ENCODE data around the gene ADGRB2. TPM values are rescaled to one million over a fixed set of nuclear protein-coding genes. Genes with fewer than 3 reads are reported as not detected.

ADGRB2 gene
- total RNA-seq, 2 experiments from 2014 or later, result 1.6 to 1.7 TPM

DNA sequence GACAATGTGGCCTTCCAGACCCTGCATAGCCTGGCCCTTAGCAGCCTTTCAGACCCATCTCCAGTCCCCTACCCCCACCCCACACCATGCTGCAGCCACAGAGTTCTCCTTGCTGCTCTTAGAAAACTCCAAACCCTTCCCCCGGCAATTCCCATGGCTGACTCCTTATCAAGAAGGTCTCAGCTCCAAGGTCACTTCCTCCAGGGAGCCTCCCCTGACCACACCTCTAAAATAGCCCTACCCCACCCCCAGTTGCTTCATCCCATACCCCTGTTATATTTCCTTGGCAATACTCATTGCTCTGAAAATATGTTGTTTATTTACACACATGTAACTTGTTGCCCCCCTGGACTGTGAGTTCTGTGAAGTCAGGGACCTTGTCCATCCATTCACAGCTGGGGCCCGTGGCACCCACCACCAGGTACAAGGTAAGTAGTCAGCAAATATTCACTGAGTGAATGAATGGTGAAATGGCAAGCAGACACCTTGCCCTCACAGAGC lies 4.3 kb upstream of the ADGRB2 start:
- H3K36me3 Mint-ChIP-seq, result no peaks in the 10 kb centered on the region
- CTCF ChIA-PET, result interaction anchor here (0.6 to 2.5 kb wide), 4 partner anchors 21 to 48 kb away, joined by 3 to 17 read pairs (median 6); no protein-coding TSS in a partner anchor
- intact Hi-C loops (cut with micrococcal nuclease), result no loop called here
- H3K27me3 Mint-ChIP-seq, result peaks cover 13% of the 10 kb centered on the region
- POLR2A ChIA-PET, result interaction anchor here (1.3 kb wide), 1 partner anchor 20 kb away, joined by 5 read pairs; no protein-coding TSS in a partner anchor
- no peaks in the 10 kb centered on the region for H3K9me3 Mint-ChIP-seq
- no peak overlapping the region for H3K4me3 Mint-ChIP-seq
- peak overlapping the region; percentile 69 for H3K27ac Mint-ChIP-seq
- DNase-seq, result no peak
- H3K4me1 Mint-ChIP-seq (ENCODE audit: low read depth), result peaks cover 47% of the 10 kb centered on the region

DNA sequence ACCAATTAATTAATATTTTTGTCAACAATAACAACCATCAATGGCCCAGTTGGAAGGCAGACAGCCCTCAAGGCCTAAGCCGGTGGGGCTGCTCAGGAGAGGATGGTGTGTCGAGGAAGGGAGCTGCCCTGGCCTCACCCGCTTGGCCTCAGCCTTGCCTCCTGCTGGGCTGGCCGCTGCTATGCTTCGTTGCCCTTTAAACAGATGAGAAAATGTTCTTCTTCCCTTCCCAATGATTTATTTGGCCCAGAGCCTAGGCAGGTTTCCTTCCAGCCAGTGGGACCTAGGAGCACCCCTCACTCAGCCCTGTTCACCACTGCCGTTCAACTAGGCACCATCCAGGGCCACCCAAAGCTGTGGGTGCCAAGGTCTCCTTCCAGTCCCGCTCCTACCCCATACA lies 3.1 kb upstream of the ADGRB2 start:
- no peak overlapping the region for H3K27ac Mint-ChIP-seq
- no peak overlapping the region for H3K4me3 Mint-ChIP-seq
- no peak for DNase-seq
- peaks cover 10% of the 10 kb centered on the region for H3K27me3 Mint-ChIP-seq
- CTCF ChIA-PET, result interaction anchor here (2.5 kb wide), 1 partner anchor 22 kb away, joined by 17 read pairs; no protein-coding TSS in a partner anchor
- intact Hi-C loops (cut with micrococcal nuclease), result no loop called here
- no peaks in the 10 kb centered on the region for H3K9me3 Mint-ChIP-seq
- H3K36me3 Mint-ChIP-seq, result no peaks in the 10 kb centered on the region
- POLR2A ChIA-PET, result interaction anchor here (1.4 kb wide), 1 partner anchor 16 kb away, joined by 3 read pairs; no protein-coding TSS in a partner anchor
- peaks cover 43% of the 10 kb centered on the region for H3K4me1 Mint-ChIP-seq (ENCODE audit: low read depth)

DNA sequence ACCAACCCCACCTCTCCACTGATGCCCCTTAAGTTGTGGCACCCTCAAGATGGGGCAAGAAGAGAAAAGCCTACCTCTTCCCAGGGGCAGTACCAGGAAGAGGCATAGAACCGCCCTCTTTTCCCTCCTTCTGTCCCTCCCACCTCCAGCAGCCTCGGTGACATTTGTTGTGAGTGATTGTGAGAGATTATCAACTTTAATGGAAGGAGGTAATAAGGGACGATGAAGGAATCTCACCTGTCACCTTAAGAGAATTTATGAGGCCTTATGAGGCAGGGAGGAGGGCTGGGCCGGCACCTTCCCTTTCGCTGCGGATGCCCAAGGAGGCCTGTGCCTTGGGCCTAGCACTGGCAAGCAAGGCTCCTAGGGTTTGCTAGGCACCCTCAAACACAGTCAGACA lies 1.4 kb upstream of the ADGRB2 start:
- peaks cover 38% of the 10 kb centered on the region for H3K4me1 Mint-ChIP-seq (ENCODE audit: low read depth)
- CTCF ChIA-PET, result interaction anchor here (2.4 kb wide), 1 partner anchor 24 kb away, joined by 10 read pairs; no protein-coding TSS in a partner anchor
- H3K36me3 Mint-ChIP-seq, result no peaks in the 10 kb centered on the region
- intact Hi-C loops (cut with micrococcal nuclease), result no loop called here
- H3K27me3 Mint-ChIP-seq, result peaks cover 9% of the 10 kb centered on the region
- H3K9me3 Mint-ChIP-seq, result no peaks in the 10 kb centered on the region
- POLR2A ChIA-PET, result no interaction called here
- H3K4me3 Mint-ChIP-seq, result no peak overlapping the region
- H3K27ac Mint-ChIP-seq, result no peak overlapping the region
- no peak for DNase-seq

DNA sequence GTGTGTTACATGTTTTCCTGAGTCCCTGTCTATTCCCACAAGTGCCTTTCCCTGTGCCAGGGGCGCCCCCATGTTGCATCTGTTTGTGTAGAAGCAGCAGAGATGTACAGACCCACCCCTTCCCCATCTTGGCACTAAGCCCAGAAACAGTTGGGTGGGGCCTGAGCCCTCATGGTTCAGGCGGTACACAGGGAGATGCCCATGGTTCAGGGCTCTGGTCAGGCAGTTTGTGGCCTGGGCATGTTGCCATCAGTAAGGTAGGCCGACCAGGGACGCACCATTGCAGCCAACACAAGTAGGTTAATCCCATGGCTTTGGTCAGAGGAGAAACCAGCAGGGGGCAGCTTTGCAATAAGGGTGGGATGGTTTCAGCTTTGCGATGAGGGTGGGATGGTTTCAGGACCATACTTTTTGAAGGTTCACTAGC lies 914 bp upstream of the ADGRB2 start:
- intact Hi-C loops (cut with micrococcal nuclease), result no loop called here
- no peak overlapping the region for H3K4me3 Mint-ChIP-seq
- no peaks in the 10 kb centered on the region for H3K9me3 Mint-ChIP-seq
- ChIA-PET POLR2A (no interaction called here), CTCF (interaction anchor here (2.4 kb wide), 1 partner anchor 24 kb away, joined by 10 read pairs; no protein-coding TSS in a partner anchor)
- peaks cover 34% of the 10 kb centered on the region for H3K4me1 Mint-ChIP-seq (ENCODE audit: low read depth)
- DNase-seq, result peak; percentile 43
- H3K27ac Mint-ChIP-seq, result no peak overlapping the region
- H3K36me3 Mint-ChIP-seq, result no peaks in the 10 kb centered on the region
- peaks cover 9% of the 10 kb centered on the region for H3K27me3 Mint-ChIP-seq

DNA sequence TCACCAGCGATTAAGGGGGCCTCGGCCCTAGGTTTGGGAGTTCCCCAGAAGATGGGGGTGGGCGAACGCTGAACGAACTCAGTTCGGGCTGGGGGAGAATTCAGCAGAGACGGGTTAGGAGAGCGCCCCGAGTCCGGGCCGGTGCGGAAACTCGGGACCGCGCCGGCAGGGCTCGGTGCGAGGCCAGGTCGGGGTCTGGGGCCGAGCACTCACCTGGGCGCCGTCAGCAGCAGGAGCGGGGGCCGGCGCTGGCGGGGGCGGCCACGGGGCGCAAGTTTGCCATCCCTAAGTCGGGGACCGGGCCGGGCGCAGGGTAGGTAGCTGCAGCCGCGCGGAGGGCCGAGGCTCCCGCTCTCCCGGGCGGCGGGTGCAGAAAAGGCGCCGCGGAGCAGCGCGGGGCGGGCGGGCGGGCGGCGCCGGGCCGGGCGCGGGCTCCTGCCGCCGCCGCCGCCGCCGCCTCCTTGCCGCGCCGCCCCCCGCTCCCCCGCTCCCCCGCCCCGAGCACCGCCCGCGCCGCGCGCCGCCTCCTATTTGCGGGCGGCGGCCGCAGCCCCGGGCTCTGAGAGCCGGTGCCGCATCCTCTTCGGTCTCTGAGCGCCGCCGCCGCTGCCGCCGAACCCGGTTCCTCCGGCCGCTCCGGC lies 349 bp downstream of the ADGRB2 start:
- Mint-ChIP-seq H3K4me3 (peak overlapping the region; percentile 64), H3K9me3 (no peaks in the 10 kb centered on the region), H3K4me1 (ENCODE audit: low read depth) (peaks cover 23% of the 10 kb centered on the region), H3K27me3 (peaks cover 9% of the 10 kb centered on the region), H3K27ac (no peak overlapping the region), H3K36me3 (no peaks in the 10 kb centered on the region)
- ChIA-PET CTCF (interaction anchor here (0.7 to 2.3 kb wide), 9 partner anchors 12 to 201 kb away, joined by 3 to 48 read pairs (median 4); partner anchors contain the start of gene PEF1), POLR2A (no interaction called here)
- no peak for DNase-seq
- intact Hi-C loops (cut with micrococcal nuclease), result no loop called here

DNA sequence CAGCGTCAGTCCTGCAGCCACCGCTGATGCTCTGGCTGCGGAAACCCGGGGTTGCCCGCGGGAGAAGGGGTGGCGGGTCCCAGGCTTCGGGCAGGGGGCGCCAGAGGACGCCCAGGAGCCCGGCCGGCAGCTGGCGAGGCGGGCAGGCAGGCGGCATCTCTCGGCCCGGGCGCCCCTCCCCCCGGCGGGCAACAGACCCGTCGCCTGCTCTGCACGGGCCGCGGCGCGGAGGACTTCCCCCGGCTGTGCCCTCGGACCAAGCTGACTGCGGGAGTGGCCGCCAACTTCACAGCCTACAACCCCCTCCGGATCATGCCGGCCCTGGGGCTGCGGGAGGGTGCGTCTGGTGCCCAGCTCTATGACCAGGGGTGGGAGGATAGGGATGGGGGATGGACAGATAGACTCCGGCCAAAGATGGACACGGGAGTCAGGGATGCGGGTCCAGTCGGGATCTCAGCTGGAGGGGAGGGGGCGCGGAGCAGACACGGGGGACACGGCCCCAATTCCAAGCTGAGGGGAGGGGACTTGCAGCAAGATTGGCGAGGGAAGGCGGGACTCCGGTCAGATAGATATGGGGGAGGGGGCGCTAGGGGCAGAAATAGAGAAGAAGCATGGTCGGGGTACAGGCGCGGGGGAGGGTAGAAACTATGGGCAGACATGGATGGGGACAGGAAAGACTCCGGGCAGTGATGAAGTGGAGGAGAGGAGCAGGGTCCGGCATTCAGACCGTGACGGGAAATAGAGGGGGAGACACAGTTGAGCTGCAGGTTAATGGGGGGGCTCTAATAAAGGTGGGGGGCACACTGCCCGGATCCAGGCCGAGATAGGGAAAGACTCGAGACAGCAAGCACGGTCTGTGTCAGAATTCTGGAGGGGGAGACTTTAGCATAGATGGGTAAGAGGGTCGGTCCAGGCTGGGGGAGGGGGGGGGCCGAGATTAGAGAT lies 1.1 kb downstream of the ADGRB2 start:
- peaks cover 9% of the 10 kb centered on the region for H3K27me3 Mint-ChIP-seq
- peaks cover 20% of the 10 kb centered on the region for H3K4me1 Mint-ChIP-seq (ENCODE audit: low read depth)
- H3K9me3 Mint-ChIP-seq, result no peaks in the 10 kb centered on the region
- peak overlapping the region; percentile 64 for H3K4me3 Mint-ChIP-seq
- intact Hi-C loops (cut with micrococcal nuclease), result loop anchor here (1.0 kb wide), 1 partner anchor 26 kb away; no protein-coding TSS in a partner anchor
- peak; percentile 82 for DNase-seq
- no peaks in the 10 kb centered on the region for H3K36me3 Mint-ChIP-seq
- no peak overlapping the region for H3K27ac Mint-ChIP-seq
- ChIA-PET POLR2A (interaction anchor here (0.6 to 1.0 kb wide), 3 partner anchors 10 to 193 kb away, joined by 3 read pairs; no protein-coding TSS in a partner anchor), CTCF (interaction anchor here (0.6 to 2.3 kb wide), 16 partner anchors 11 to 521 kb away, joined by 3 to 48 read pairs (median 3); partner anchors contain the start of gene PEF1)

DNA sequence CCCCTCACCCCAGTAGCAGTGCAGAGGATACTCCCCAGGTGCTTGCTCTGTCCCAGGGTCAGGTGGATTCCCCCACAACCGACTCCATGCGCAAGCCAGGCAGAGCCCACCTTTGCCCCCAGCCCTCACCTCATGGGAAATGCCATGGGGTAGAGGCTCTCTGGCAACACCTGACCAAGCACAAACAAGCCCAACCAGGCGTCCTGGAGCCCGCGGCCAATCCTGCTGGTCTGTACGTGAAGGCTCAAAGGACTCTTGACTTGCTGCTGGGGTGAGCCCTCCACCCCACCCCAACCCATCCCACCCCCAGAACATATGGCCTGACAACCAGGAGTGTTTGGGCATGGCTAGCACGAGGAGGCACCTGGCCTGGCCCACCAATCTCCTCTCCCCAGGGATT lies 1.8 kb downstream of the ADGRB2 start:
- intact Hi-C loops (cut with micrococcal nuclease), result loop anchor here (1.0 kb wide), 1 partner anchor 27 kb away; no protein-coding TSS in a partner anchor
- POLR2A ChIA-PET, result interaction anchor here (0.8 to 1.0 kb wide), 2 partner anchors 27 to 194 kb away, joined by 3 read pairs; no protein-coding TSS in a partner anchor
- no peaks in the 10 kb centered on the region for H3K9me3 Mint-ChIP-seq
- H3K4me3 Mint-ChIP-seq, result no peak overlapping the region
- H3K27ac Mint-ChIP-seq, result no peak overlapping the region
- DNase-seq, result no peak
- H3K27me3 Mint-ChIP-seq, result peaks cover 9% of the 10 kb centered on the region
- peaks cover 20% of the 10 kb centered on the region for H3K4me1 Mint-ChIP-seq (ENCODE audit: low read depth)
- H3K36me3 Mint-ChIP-seq, result no peaks in the 10 kb centered on the region
- CTCF ChIA-PET, result interaction anchor here (0.8 to 2.3 kb wide), 8 partner anchors 10 to 202 kb away, joined by 3 to 48 read pairs (median 4); no protein-coding TSS in a partner anchor

DNA sequence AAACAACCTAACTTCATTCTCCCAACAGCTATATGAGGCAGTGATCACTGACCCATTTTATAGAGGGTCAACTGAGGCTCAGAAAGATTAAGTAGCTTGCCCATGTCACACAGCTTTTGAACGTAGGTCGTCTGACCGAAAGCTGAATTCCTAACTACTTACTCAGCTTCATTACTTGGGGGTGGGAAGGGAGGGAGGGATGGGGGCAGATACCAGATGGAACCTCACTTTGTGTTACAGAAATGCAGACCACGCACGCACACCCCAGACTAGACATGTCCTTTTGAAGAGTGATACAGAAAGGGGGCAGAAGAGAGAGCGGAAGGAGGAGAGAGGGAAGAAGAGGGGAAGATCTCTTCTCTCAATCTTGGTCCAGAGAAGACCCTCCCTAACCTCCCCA lies 2.3 kb downstream of the ADGRB2 start:
- H3K4me1 Mint-ChIP-seq (ENCODE audit: low read depth), result peaks cover 20% of the 10 kb centered on the region
- no peak overlapping the region for H3K27ac Mint-ChIP-seq
- no peaks in the 10 kb centered on the region for H3K9me3 Mint-ChIP-seq
- CTCF ChIA-PET, result interaction anchor here (1.1 to 5.5 kb wide), 3 partner anchors 28 to 45 kb away, joined by 3 to 51 read pairs (median 4); no protein-coding TSS in a partner anchor
- H3K36me3 Mint-ChIP-seq, result no peaks in the 10 kb centered on the region
- DNase-seq, result no peak
- H3K4me3 Mint-ChIP-seq, result no peak overlapping the region
- H3K27me3 Mint-ChIP-seq, result peaks cover 9% of the 10 kb centered on the region
- POLR2A ChIA-PET, result interaction anchor here (1.5 kb wide), 1 partner anchor 27 kb away, joined by 6 read pairs; no protein-coding TSS in a partner anchor
- intact Hi-C loops (cut with micrococcal nuclease), result loop anchor here (1.0 kb wide), 1 partner anchor 27 kb away; no protein-coding TSS in a partner anchor

DNA sequence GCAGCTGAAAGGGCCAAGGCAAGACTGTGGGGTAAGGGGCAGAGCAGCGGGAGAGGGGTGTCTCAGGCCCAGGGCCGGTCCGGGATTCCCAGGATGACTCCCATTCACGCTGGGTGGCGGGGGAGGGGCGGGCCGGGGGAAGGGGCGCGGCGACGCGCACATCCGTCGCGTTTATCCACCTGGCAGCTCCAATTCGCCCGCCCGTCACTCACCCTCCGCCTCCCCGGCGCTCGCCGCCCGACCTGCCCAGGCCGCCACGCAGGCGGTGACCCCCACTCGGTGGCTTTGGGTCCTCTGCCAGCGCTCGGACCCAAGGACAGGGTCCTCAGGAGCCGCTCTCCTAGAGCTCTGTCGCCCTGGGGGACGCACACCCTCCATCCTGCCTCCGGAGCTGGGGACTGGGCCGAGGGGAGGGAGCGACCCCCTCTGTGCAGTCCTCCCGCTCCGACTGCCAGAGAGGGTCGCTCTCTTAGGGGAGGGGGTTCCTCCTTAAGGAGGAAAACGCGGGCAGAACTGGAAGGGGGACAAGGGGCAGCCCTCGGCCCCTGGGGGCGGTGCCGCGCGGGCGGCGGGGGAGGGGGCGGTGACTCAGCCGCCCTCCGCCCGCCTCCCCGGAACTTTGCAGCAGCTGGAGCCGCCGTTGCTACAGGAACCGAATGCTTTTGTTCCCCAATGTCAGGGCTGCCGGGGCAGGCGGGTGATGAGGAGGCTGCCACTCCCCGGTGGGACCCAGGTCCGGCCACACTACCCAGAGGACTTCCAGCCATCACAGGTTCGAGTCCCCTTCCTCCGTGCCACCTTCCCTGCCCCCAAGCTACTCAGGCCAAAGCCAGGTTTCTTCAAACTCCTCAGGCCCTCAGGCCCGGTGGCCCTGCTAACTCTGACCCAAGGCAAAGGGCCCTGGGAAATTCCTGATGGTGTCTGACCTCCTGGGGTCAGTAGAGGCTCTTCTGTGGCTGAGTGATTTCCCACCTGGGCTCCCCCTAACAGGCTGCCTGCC lies 3.4 kb downstream of the ADGRB2 start:
- Mint-ChIP-seq H3K4me3 (peak overlapping the region; percentile 53), H3K9me3 (no peaks in the 10 kb centered on the region), H3K27ac (no peak overlapping the region), H3K36me3 (no peaks in the 10 kb centered on the region), H3K4me1 (ENCODE audit: low read depth) (peaks cover 20% of the 10 kb centered on the region), H3K27me3 (peaks cover 9% of the 10 kb centered on the region)
- intact Hi-C loops (cut with micrococcal nuclease), result no loop called here
- POLR2A ChIA-PET, result interaction anchor here (1.5 kb wide), 1 partner anchor 28 kb away, joined by 6 read pairs; no protein-coding TSS in a partner anchor
- peak; percentile 70 for DNase-seq
- CTCF ChIA-PET, result interaction anchor here (0.8 to 5.5 kb wide), 7 partner anchors 15 to 203 kb away, joined by 3 to 51 read pairs (median 4); no protein-coding TSS in a partner anchor

DNA sequence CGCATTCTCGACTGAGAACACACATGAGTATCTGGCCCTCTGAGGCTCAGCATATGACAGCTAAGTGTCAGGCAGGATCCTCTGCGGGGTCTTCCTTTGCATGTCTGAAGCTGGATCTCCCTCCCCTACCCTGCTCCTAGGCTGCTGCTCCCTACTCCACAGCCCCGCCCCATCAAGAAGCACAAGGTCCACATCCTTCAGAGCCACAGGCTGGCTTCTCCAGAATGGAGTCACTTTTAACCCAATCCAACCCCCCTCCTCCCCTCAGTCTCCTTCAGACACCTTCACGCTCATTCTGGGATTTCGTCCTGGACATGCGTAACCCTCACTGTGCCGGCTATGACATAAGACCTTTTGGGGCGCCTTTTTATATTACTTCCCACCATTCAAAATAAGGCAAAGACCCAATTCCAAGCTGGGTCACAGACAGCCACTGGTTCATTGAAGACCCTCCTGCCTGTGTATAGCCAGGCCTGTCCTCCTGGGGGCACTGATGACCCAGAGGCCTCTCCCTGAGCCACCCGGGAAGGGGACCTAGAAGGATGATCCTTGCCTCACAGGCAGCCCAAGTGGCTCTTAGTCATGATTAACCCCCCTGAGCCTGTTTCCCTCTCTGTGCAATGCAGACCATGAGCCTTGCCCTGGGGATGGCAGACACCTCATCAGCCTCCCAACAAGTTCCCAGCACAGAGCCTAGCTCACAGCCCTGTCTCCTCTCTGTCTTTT lies 4.7 kb downstream of the ADGRB2 start:
- H3K9me3 Mint-ChIP-seq, result no peaks in the 10 kb centered on the region
- ChIA-PET CTCF (interaction anchor here (0.8 to 5.5 kb wide), 4 partner anchors 14 to 95 kb away, joined by 3 to 51 read pairs (median 6); no protein-coding TSS in a partner anchor), POLR2A (no interaction called here)
- no peak overlapping the region for H3K4me3 Mint-ChIP-seq
- peaks cover 17% of the 10 kb centered on the region for H3K4me1 Mint-ChIP-seq (ENCODE audit: low read depth)
- H3K27ac Mint-ChIP-seq, result no peak overlapping the region
- DNase-seq, result no peak
- peaks cover 6% of the 10 kb centered on the region for H3K27me3 Mint-ChIP-seq
- H3K36me3 Mint-ChIP-seq, result no peaks in the 10 kb centered on the region
- intact Hi-C loops (cut with micrococcal nuclease), result no loop called here

Data from activated CD4-positive, alpha-beta memory T cell treated with anti-CD3 and anti-CD28 coated beads for 36 hours (primary cell).